Medulla oblongata (tissue), 1 donor: ENCODE measurements around the gene FRAS1.
"Not testable (repeated sequence)": the region's sequence is repeated elsewhere in the genome, so short reads cannot be mapped to it uniquely, and the experiment has no call there.

Experiments
- DNase-seq: peaks from one replicate; pipeline ENCODE4 v3.0.0-alpha.2; 2015; ENCODE audit errors: extremely low spot score

The FRAS1 gene

DNA sequence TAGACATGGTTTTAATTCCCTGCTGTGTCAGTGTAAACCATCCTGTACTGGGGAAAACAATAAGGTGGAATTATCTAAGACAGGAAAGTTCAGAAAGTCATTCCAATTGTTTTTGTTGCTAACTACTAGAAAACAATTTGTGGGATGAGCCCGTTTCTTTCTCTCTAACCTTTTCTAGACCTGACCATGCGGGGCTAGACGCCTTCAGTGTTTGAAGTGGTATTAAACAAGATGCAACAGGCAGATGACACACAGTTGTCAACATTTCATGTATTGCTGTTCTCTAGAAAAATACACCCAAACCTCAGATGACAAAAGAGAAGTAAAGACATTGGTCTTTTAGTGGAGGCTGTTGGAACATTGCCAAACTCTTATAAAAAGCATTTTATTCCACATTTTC lies 105.7 kb downstream of the FRAS1 start:
- DNase-seq: no peak

DNA sequence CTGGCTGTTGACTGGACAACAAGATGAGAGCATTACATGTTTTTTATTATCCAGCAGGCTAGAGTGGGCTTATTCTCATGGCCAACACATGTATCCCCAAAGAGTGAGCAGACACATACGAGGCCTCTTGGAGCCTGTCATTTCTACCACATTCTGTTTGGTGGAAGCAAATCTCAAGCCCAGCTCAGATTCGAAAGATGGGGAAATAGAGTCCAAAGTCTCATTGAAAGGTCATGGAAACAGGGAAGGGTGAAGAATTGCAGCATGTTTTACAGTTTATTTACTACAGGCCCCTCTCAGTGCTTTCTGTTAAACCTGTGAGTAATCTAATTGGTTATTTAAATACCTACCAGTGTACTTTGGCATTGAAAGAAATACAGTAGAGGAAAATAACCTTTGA lies 108.6 kb downstream of the FRAS1 start:
- DNase-seq: no peak

DNA sequence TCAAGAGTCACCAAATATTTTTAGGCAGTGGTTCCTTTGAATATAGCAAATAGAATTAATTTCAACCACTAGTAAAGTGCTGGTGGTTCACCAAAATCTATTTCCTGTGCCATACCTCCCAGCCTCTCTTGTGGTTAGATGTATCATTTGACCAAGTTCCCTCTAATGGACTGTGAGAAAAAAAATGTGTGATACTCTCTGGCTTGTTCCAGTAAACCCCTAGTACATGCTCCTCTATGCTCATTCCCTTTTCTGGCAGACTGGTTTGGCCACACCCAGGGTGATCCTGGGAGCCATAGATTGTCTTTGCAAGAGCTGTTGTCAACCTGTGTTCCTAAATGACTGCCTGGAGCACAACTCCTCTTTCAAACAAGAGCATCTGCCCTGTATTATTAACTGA lies 109.5 kb downstream of the FRAS1 start:
- no peak for DNase-seq

DNA sequence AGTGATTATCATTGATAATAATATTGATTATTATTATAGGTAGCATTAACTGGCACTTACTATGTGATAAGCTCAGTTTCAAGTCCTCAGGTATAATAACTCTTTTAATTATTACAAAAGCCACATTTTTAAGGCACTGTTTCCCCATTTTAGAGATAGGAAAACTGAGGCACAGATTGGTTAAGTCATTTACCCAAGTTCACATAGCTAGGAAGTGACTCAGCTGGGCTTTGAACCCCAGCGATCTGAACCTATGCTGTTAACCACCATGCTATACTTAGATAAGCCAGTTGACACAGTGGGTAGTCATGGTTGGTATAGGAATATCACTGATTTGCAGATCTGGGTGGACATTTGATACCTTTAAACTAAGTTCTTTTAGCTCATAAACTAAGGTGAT lies 110.4 kb downstream of the FRAS1 start:
- no peak for DNase-seq

DNA sequence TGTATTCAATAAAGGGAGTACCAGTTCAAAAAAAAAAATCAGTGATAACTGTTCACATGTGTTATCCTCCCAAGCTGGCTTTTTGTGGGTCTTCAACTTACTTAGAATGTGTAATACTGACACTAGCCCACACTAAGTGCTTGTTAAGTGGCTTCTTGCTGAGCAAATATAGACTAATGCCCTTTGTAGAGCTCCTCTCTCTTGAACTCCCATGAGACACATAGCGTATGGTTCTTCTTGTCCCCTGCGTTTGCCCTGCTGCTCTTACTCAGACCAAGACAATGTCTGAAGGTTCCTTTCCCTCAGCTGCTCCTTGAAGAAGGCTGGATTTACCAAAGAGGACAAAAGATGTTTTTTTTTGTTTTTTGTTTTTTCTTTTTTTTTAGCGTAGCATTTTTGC lies 110.9 kb downstream of the FRAS1 start:
- DNase-seq: no peak

DNA sequence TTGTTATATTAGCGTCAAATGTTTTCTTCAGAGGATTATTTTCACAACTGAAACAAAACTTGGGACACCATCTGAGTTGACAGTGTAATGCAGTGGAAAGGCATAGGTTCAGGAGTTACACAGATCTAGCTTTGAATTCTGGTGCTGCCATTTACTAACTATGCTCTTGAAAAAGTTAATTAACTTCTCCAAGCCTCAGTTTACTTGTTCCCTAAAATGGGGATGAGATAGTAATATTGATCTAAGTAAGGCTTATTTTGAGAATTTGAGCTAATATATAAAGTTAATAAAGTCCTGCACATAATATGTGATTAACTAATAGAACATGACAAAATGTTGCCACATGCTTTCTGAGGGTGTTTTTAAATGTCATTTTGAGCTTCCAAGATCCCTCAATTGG lies 112.6 kb downstream of the FRAS1 start:
- no peak for DNase-seq

DNA sequence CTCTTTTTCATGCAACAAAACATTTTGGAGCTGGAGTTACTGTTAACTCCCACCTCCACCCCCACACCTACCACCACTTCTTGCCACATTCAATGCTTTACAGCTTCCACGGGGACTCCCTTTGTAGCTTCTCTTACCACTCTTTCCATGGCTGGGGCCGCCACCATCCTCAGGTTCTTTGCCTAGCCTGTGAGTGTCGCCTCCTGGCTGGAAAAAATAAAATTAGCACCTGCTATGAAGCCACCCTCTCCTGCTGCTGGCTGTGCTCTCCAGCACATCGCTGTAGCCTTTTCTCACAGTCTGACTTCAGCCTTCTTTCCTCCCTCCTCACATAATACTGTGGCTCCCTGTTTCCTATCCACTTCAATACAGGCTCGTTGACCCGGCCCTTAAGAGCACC lies 114.4 kb downstream of the FRAS1 start:
- DNase-seq: no peak

DNA sequence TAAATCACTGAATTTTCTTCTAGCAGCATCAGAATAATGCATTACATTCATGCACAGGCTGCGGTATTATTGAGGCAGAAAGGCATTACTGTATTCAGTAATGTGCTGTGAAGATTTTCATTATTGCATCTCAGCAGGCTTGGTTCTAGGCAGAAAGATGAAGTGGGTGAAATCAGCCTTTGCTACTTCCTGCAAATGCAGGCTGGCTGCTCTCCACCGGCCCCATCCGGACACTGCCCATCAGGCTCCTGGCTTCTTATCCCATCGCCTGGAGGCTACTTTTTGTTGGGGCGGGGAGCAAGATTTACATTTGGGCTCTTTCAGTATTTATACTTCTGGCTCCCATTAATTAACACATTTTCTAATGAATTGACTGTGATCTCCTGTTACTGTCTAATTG lies 117.8 kb downstream of the FRAS1 start:
- DNase-seq: no peak

DNA sequence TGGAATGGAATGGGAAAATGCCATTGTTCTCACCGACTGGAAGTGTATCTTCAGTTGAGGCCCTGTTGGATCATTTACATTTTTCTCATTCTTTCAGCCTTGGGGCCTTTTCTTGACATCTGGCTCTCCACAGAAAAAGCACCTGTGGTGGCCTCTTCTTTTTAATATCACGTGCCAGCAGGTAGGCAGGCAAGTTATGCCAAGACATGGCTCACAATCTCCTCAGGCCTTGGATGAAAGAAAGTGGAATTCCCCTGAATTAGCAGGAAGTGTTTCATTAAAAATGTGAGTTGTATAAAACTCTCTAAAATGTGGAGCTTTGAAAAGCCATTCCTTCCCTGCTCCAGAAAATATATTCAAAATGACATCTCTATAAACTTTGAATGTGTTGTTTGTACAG lies 122.1 kb downstream of the FRAS1 start:
- DNase-seq: no peak

DNA sequence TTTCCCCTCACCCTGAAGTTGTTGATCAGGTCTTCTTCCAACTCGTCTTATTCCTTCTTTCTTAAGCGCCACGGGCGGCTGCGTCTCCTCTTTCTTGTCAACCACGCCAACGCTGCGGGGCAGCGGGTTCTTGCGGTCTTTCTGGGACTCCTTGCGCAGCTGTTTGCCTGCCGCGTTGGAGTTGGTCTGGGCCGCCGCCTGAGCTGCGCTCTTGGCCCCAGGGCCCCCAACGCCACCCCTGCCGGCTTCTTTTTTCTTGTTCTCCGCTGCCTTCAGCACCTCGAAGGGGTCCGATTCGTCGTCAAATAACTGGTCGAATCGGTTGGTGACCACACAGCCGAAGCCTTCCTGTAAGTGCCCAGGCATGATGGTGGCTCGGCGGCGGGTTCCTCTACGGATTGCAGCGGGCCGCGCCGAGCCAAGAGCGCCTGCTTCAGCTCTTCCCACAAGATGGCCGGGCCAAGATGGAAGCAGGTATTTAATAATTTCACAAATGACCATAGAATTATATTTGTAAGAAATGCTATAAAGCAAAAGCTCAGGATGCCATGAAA lies 124.6 kb downstream of the FRAS1 start:
- not testable (repeated sequence) for DNase-seq

DNA sequence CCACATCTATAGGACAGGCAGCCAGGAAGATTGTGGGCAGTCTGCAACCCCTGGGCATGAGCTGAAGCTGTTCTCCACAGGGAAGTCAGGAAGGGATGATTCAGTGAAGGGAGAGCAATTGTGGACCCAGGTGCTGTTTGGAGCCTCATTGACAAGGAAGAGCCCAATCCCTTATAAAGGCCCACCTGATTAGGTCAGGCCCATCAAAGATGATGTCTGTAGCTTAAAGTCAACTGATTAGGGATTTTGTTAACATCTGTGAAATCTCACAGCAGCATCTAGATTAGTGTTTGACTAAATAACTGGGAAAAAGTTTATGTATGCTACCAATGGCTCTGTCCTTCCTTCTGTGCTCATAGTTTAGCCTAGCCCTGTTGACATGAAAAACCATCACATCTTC lies 127.5 kb downstream of the FRAS1 start:
- no peak for DNase-seq

DNA sequence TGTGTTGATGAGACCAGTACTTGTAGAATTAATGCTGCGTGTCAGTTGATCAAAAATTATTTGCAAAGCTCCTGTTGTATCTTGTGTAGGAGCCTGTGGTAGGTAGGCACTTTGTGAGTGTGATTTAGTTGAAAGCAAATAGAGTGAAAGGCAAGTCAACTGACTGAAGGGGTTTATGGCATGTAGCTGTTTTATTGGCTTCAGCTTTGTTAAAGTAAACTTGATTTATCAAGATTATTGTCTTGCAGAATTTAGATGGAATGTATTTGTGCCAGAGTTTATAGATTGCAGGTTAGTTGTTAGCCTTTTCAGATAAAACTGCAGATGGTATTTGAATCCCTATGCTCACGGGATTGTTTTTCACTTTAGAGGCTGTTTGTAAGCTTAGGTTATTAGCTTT lies 128.0 kb downstream of the FRAS1 start:
- DNase-seq: no peak

DNA sequence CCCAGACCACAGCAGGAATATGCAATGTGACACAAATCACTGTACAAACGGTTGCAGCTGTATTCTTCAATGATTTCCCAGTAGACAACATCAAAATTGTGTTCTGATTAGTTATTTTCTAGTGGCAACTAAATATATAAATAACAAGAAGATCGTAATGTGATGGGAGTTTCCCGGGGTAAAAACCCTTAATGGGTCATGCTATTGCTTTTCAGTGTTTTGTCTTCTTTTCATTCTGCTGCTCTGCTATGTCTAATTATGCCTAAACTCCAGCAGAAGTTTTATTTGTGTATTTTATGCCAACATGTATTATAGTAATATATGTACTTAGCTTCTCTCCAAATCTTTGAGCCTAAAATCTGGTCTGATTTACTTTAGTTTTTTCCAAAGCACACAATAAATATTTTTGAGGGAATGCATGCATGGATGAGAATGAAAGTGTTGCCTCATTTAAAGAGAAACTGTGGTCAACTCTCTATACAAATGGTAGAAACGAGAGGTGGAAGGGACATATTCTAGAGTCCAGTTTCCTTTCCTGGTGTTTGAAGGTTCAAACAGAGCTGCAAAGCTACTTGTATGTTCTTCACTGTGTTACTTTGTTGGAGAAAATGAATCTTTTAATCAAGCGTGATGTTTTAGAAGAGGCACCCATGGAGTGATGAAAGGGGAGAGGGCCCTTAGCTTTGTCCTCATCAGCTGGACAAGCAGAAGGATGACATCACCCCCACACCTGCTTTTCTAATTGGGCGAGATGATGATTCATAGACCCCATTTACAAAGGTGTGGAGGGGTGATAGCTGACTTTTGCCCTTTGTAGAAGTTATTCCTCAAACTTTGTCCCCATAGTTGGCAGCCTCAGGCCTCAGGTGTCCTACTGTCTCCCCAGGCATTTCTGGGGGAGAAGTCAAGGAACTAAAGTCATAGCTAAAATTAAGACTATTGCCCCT lies 129.7 kb downstream of the FRAS1 start:
- DNase-seq: no peak

DNA sequence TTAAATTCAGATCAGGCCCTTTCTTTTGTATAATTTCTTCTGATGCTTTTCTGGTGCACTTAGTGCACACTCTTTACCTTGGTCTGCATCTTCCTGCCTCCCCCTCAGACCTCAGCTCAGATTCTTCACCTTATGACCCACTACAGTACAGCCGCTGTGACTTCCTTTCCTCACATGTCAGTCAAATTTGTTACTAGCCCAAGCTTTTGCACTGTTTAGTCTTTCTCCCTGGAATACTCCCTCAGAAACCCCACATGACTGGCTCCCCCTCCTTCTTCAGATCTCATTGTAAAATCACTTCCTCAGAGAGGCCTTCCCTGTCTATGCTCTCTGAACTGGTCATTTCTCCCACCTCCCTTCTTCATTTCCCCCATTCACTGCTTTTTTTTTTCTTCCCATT lies 132.9 kb downstream of the FRAS1 start:
- no peak for DNase-seq

DNA sequence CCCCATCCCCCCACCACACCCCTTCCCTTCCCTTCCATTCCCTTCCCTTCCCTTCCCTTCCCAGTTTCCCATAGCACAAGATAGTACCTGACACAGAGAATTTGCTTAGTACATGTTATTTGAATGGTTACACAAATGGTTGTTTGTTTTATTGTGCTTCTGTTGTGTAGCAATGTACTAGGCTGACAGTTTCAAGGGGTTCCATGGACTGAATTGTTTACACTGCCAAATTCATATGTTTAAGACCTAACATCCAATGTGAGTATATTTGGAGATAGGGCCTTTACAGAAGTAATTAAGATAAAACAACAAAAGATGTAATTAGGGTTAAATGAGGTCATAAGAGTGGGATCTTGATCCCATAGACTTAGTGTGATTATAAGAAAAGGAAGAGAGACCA lies 133.5 kb downstream of the FRAS1 start:
- no peak for DNase-seq

DNA sequence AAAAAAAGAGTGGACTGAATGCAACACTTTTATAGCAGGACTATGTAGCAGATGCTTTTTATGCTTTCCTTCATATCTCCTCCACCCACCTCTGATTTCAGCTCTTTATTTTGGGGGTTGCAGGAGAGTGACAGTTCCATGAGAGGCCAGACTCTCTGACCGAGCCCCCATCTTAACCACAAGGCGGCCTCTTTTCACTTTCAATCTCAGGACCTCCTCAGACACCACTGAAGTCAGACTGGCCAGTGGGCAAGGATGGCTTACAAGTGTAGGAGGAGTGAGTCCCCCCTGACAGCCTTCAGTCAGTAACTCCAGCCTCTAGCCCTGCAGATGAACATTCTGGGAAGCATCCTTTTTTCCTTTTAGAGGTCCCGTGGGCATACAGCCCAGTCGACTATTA lies 140.8 kb downstream of the FRAS1 start:
- no peak for DNase-seq

DNA sequence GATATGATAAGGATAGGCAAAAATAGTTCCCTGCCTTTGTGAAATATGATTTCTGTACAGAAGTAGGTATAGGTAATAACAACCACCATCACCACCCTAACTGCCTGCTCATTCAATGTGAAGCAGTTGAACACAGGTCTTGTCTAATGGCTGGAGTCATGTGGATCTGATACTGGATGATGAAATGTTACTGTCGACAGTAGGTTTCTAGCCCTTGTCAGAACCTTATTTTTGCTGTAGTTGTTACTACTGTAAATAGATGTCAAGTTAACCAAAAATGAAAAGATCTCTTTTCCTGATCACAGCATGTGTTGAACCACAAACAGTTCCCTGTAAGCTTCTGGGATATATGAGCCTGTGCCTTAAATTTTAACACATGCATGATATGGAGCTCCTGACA lies 142.9 kb downstream of the FRAS1 start:
- no peak for DNase-seq

DNA sequence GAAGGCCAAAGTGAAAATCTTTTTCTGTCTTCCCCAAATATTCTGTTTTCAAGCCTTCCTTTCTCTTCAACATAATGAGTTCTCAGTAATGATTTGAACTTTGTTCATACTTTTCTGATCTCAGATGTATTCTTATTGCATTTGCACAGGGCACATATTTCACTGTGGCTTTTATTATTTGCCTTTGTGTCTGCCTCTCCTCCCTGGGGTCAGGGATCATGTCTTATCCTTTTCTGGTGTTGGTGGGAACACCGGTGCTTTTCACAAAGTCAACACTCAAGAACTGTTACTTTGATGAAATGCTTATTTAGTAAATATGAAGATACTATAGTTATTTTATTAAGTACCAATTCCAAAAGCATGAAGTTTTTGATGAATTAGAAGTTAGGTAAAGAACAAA lies 143.8 kb downstream of the FRAS1 start:
- no peak for DNase-seq

DNA sequence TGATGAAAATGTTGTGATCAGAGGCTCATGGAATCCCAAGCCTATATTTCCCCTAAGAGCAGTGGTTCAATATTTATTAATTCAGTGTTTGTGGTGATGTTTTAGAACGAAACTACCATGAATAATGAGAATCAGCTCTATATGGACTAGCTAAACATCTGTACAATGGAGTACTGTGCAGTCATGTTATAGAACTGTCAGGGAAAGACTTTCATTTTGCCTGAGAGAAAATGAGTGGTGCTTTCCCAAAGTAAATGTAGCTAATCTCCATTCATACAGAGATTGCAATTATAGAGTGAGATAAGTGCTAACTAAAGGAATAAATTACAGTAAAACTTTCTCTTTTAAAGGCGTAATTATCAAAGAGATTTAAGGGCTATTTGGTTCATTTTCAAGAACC lies 147.1 kb downstream of the FRAS1 start:
- DNase-seq: no peak

DNA sequence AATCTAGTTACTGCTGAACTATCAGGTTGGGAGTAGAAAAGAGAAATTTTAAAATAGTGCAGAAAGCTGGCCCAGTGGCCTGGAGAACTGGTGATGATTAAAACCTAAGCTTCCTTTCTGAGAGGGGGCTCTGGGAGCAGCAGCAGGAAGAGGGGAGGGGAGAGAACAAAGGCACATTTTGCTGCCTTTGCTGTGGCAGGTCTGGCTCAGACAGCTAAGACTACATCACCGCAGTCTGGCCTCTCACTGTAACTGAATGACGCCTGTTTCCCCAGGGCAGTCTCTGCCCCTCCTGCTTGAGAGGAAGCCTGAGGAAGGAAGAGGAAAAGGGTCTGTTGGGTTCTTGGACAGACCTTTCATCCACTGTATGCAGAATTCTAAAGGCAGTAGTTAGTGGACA lies 148.5 kb downstream of the FRAS1 start:
- DNase-seq: no peak

DNA sequence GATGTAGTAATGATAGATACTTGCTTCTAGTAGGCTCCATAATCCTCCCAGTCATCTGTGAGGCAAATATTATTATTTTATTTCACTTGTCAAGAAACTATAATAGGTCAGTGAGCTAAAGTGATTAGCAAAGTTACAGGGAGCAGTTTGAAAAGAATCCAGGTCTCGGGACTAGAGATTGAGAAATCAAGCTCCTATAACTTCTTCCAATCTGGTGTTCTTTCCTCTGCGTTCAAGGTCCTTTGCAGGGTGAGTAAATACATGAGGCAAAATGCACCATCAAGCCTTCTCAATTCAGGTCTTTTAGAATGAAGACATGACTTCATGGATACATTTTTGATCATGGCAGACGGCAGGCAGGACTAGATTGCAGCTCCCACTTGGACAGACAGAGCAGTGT lies 150.4 kb downstream of the FRAS1 start:
- no peak for DNase-seq

DNA sequence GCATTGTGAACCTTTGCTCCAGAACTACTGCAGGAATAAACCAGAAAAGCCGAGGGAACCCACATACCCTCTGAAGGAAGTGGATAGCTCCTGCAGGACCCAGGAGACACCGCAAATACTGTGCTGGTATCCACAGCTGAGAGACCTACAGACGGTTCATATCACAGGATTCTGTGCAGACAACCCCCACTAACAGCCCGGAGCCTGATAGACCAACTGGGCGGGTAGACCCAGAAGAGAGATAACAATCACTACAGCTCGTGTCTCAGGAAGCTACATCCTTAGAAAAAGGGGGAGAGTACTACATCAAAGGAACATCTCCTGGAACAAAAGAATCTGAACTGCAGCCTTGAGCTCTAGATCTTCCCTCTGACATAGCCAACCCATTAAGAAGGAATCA lies 150.8 kb downstream of the FRAS1 start:
- no peak for DNase-seq

DNA sequence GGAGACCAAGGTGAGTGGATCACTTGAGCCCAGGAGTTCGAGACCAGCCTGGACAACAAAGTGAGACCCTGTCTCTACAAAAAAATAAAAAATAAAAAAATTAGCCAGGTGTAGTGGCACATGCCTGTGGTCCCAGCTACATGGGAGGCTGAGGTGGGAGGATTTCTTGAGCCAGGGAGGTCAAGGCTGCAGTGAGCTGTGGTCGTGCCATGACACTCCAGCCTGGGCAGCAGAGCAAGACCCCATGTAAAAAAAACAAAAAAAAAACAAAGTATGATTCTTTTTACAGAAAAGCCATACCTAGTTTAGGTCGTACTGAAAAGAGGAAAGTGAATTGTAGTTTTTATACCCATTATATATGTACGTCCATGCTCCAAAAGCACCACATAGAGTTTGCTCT lies 151.8 kb downstream of the FRAS1 start:
- DNase-seq: not testable (repeated sequence)
